HG03442 (cell line): ENCODE results near the gene SLN.

Source experiments
- ATAC-seq: cut with Tn5 transposase; IDR thresholded peaks from one replicate; pipeline ENCODE4 v1.9.1; 2021; ENCODE audit warnings: mild to moderate bottlenecking, moderate library complexity; ENCODE audit not compliant: unreplicated experiment

Gene SLN

DNA sequence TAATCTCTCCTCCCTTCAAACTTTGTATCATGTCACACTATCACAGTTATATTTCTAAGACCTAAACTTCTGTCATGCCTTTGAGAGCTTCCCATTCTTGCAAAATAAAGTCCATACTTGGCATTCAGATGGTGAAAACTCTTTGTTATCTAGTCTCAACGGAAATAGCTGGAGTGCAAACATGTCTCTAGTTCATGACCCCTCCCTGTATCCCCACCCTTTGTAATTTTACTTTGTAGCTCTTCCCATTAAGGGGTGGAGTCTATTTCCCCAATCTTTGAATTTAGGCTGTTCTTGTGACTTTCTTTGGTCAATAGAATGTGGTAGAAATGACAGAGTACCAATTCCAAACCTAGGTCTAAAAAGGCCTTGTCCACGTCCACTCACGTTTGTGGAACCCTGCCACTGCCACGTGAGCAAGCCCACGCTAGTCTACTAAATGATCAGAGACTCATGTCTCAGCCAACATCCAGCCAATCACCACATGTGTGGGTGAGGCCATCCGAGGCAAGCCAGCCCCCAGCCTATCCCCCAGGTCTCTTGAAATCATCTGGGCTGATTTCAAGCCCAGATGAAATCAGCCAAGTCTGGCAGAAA is 23.4 kb downstream of the SLN start:
- no peak for ATAC-seq

DNA sequence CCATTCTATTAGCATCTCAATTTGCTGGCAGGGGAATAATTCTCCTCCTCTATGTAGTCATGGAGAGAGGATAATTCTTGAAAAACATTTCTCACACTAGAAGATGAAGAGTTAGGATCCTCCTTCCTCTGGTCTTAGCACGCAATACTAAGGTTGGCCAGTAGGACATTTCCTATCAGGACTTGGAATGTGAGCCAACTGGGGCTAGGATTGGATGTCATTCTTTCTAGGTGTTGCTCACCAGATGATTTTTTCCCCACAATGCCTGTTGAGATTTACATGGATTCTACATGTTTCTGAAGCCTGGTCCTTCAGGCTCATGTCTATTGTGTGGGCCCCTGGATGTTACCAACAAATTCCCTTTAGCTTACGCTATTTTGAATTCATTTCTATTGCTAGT is 28.0 kb downstream of the SLN start:
- ATAC-seq, result no peak

GRCh38 chr11:107683061-107683460 is 28.8 kb downstream of the SLN start:
- no peak for ATAC-seq

- ATAC-seq, result no peak
Measured at GRCh38 chr11:107682572-107682971, 29.3 kb downstream of the SLN start.

DNA sequence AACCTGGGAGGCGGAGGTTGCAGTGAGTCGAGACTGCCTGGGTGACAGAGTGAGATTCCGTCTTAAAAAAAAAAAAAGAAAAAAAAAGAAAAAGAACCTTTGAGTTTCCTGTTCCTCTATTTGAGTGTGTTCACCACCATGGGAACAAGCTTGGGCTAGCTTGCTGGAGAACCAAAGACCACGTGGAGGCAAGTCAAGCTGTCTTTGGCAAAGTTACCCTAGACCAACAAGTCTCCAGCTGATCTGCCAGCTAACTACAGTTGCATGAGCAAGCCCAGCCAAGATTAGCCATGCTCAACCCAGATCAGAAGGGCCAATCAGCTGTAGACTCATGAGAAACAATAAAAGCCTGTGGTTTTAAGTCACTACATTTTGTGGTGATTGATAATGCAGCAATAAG is 29.7 kb downstream of the SLN start:
- no peak for ATAC-seq

GRCh38 chr11:107679255-107680024 is 32.4 kb downstream of the SLN start:
- no peak for ATAC-seq

GRCh38 chr11:107678632-107678971 is 33.3 kb downstream of the SLN start:
- ATAC-seq, result no peak

DNA sequence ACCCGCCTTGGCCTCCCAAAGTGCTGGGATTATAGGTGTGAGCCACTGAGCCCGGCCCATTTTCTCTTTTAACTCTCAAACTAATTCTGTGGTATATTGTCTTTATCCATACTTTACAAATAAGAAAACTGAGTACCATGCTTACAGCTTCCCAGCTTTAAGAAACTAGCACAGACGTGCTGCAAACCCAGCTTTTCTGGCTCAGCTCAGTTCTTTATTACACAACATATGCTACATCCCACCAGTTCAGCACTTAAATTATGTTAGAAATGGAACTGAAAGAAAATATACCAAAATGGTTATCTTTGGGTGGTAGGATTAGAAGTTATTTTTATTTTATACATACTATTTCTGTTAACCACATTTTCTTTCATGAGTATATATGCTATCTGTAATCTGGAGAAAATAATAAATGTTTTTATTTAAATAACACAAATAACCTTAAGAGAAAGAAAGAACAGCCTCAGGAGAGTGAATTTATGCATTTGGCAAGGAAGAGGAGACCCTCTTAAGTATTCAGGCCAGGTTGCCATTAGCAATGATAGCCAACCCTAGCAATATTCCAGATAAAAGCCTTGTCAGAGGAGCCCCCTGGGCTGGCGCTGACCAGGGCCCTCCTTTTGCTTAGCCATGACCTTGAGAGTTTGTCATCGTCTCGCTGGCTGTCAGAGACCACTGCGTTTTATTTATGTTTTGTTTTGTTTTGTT is 33.8 kb downstream of the SLN start:
- ATAC-seq, result no peak

- no peak for ATAC-seq
Measured at GRCh38 chr11:107676336-107677057, 35.4 kb downstream of the SLN start.

DNA sequence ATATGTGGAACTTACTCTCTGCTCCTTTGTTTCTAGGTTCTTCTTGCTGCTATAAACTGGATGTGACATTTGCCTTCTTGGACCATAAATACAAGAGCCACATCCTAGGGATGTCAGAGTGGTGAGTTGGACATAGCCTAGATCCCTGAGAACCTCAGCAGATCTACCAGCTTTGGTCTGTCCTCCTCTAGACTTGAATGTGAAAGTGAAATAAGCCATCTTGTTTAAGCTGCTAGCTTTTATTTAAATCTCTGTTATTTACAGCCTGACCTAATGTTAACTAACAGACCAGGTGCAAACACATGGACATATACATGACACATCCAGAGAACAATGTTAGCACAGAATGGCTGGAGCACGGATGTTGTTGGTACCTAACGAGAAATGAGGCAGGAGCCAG is 36.0 kb downstream of the SLN start:
- no peak for ATAC-seq

GRCh38 chr11:107669893-107670601 is 41.8 kb downstream of the SLN start:
- ATAC-seq, result no peak

DNA sequence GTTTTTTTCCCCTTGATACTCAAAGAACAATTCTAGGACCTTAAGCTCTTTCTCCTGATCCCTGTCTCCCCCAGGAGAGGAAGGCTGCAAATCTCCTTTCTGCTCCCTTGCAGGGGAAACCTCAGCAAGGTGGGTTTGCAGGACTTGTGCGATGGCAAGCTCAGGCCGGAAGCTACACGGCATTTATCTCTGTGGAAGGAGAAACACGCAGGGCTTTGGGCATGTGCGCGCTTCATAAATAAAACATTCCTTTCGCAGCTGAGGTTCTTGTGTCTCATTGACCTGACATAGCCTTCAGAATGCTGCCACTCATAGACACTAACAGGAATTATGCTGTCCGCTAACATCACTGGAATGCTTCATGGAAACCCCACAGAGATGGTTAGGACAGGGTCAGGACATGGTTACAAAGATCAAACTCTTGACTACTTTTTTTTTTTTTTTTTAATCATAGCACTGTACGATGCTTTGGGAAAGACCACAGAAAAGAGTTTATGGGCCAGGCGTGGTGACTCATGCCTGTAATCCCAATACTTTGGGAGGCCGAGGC is 42.6 kb downstream of the SLN start:
- ATAC-seq, result no peak

GRCh38 chr11:107666911-107667613 is 44.8 kb downstream of the SLN start:
- ATAC-seq, result no peak

GRCh38 chr11:107665018-107665417 is 46.8 kb downstream of the SLN start:
- no peak for ATAC-seq

DNA sequence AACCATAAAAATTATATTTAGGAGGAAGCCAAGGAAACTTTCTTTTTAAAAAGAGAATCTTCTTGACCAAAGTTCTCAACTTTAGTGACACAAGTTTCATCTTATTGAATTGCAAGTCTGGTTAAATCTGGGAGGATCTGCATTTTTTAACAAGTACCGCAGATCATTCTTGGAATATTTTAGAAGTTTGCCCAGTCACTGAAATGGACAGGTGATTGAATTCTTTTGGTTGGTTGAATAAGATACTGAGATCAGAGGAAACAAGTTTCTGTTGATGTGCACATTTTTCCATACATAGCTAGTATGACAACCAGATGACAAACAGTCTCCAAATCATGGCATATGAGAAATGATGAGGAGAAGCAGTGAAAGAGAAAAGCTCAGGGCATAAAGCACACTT is 50.2 kb downstream of the SLN start:
- ATAC-seq, result no peak

- ATAC-seq, result no peak
Measured at GRCh38 chr11:107660066-107660465, 51.8 kb downstream of the SLN start.

DNA sequence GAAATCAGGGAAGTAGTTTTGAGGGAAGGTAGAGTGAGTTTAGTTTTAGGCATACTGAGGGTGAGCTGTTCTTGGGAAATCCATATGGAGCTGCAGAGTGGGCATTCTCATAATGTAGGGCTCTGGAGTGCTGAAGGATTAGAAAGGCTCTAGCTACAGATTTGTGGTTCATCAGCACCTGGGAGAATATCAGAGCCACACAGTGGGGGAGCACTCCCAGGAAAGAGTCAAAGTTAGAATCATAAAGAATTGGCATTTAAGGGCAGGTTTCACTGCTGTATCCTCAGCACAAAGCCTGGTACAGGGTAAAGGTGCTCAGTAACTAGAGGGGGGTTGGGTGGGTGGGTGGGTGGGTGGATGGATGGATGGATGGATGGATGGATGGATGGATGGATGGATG is 52.5 kb downstream of the SLN start:
- ATAC-seq, result no peak
